ENCODE data around the gene FNDC1.

Gene FNDC1

GRCh38 chr6:159313018-159313417, 143.8 kb downstream of the FNDC1 start:
- no peak for DNase-seq

- DNase-seq, result no peak
Observed at GRCh38 chr6:159315562-159315961, 146.4 kb downstream of the FNDC1 start.

GRCh38 chr6:159317430-159317829, 148.2 kb downstream of the FNDC1 start:
- DNase-seq, result no peak

- no peak for DNase-seq
Observed at GRCh38 chr6:159321267-159321666, 152.1 kb downstream of the FNDC1 start.
